HEK293T (cell line): Measurements from ENCODE around the gene SLC25A21.

Experiments
- ARNT ChIP-seq: fragments of 450-650 bp; IDR thresholded peaks from 2 replicates; pipeline ENCODE4 v1.6.1; 2017; ENCODE audit warnings: mild to moderate bottlenecking
- BHLHE40 ChIP-seq: fragments of 450-650 bp; IDR thresholded peaks from 2 replicates; pipeline ENCODE4 v1.6.1; 2016; ENCODE audit warnings: mild to moderate bottlenecking, moderate library complexity, borderline replicate concordance
- CTBP1 ChIP-seq: fragments of 450-650 bp; IDR thresholded peaks from 2 replicates; pipeline ENCODE4 v1.6.1; 2016; ENCODE audit warnings: borderline replicate concordance
- FOXA1 ChIP-seq: fragments of 450-650 bp; IDR thresholded peaks from 2 replicates; pipeline ENCODE4 v1.6.1; 2016; ENCODE audit warnings: mild to moderate bottlenecking
- FOXK2 ChIP-seq: fragments of 450-650 bp; IDR thresholded peaks from 2 replicates; pipeline ENCODE4 v1.6.1; 2016; ENCODE audit warnings: mild to moderate bottlenecking
- FOXM1 ChIP-seq: fragments of 450-650 bp; IDR thresholded peaks from 2 replicates; pipeline ENCODE4 v1.6.1; 2017; ENCODE audit warnings: mild to moderate bottlenecking, borderline replicate concordance
- HDGF ChIP-seq: fragments of 450-650 bp; IDR thresholded peaks from 2 replicates; pipeline ENCODE4 v1.6.1; 2017; ENCODE audit warnings: antibody characterized with exemption, borderline replicate concordance
- LEF1 ChIP-seq: fragments of 450-650 bp; IDR thresholded peaks from 2 replicates; pipeline ENCODE4 v1.6.1; 2017; ENCODE audit warnings: mild to moderate bottlenecking, borderline replicate concordance
- SP1 ChIP-seq: fragments of 450-650 bp; IDR thresholded peaks from 2 replicates; pipeline ENCODE4 v1.6.1; 2017
- SUZ12 ChIP-seq: fragments of 450-650 bp; IDR thresholded peaks from 2 replicates; pipeline ENCODE4 v1.6.1; 2016; ENCODE audit warnings: mild to moderate bottlenecking
- TARDBP ChIP-seq: fragments of 450-650 bp; IDR thresholded peaks from 2 replicates; pipeline ENCODE4 v1.6.1; 2016
- ZNF384 ChIP-seq: fragments of 450-650 bp; IDR thresholded peaks from 2 replicates; pipeline ENCODE4 v1.6.1; 2016

- no peak for TF ChIP-seq FOXM1
- TF ChIP-seq TARDBP = no peak
- no peak for TF ChIP-seq BHLHE40
- no peak for TF ChIP-seq ARNT
- no peak for TF ChIP-seq SP1
- TF ChIP-seq CTBP1 = no peak
- TF ChIP-seq HDGF = no peak
- TF ChIP-seq LEF1 = no peak
- no peak for TF ChIP-seq FOXA1
- TF ChIP-seq FOXK2 = no peak
- no peak for TF ChIP-seq ZNF384
- TF ChIP-seq SUZ12 = no peak
Measured at GRCh38 chr14:36946872-36947271, 225.5 kb downstream of the SLC25A21 start.
